Osteocyte (in vitro differentiated cells): ENCODE data around the gene SEL1L3. TPM values are rescaled to one million over a fixed set of nuclear protein-coding genes. Genes with fewer than 3 reads are reported as not detected.

Source experiments
- DNase-seq: peaks from one replicate; pipeline ENCODE4 v3.0.0; 2021; ENCODE audit warnings: mixed read lengths; ENCODE audit not compliant: unreplicated experiment; ENCODE audit errors: extremely low spot score
- H3K27ac Mint-ChIP-seq: one replicate; pipeline ENCODE4 v1.8.0; 2021; ENCODE audit warnings: mild to moderate bottlenecking, mixed read lengths; ENCODE audit not compliant: unreplicated experiment
- H3K27me3 Mint-ChIP-seq: one replicate; pipeline ENCODE4 v1.8.0; 2021; ENCODE audit warnings: mixed read lengths; ENCODE audit not compliant: unreplicated experiment
- H3K36me3 Mint-ChIP-seq: one replicate; pipeline ENCODE4 v1.8.0; 2021; ENCODE audit warnings: mixed read lengths; ENCODE audit not compliant: unreplicated experiment
- H3K4me1 Mint-ChIP-seq: one replicate; pipeline ENCODE4 v1.8.0; 2021; ENCODE audit warnings: mixed read lengths; ENCODE audit not compliant: unreplicated experiment
- H3K4me3 Mint-ChIP-seq: one replicate; pipeline ENCODE4 v1.8.0; 2021; ENCODE audit warnings: mild to moderate bottlenecking, moderate library complexity, mixed read lengths; ENCODE audit not compliant: unreplicated experiment
- H3K9me3 Mint-ChIP-seq: one replicate; pipeline ENCODE4 v1.8.0; 2021; ENCODE audit warnings: mixed read lengths; ENCODE audit not compliant: unreplicated experiment
- total RNA-seq: library from RNA; stranded (reverse); gene quantifications from 2 replicates; pipeline ENCODE4 v1.2.1, GENCODE V29; 2021
- TF ChIP-seq, protein P1 (sequence below): fragments of 200-600 bp; sonication (generic); IDR thresholded peaks from 2 replicates; pipeline ENCODE4 v1.5.0; 2021; ENCODE audit warnings: antibody characterized with exemption, mild to moderate bottlenecking, moderate library complexity

The SEL1L3 gene
- total RNA-seq, 1 donor from 2014 or later = 28.0 TPM

GRCh38 chr4:25725870-25726269 lies 136.9 kb downstream of the SEL1L3 start:
- no peak for DNase-seq
- peaks cover 6% of the 10 kb centered on the region for H3K27me3 Mint-ChIP-seq
- no peaks in the 10 kb centered on the region for H3K36me3 Mint-ChIP-seq
- TF ChIP-seq, protein P1, sequence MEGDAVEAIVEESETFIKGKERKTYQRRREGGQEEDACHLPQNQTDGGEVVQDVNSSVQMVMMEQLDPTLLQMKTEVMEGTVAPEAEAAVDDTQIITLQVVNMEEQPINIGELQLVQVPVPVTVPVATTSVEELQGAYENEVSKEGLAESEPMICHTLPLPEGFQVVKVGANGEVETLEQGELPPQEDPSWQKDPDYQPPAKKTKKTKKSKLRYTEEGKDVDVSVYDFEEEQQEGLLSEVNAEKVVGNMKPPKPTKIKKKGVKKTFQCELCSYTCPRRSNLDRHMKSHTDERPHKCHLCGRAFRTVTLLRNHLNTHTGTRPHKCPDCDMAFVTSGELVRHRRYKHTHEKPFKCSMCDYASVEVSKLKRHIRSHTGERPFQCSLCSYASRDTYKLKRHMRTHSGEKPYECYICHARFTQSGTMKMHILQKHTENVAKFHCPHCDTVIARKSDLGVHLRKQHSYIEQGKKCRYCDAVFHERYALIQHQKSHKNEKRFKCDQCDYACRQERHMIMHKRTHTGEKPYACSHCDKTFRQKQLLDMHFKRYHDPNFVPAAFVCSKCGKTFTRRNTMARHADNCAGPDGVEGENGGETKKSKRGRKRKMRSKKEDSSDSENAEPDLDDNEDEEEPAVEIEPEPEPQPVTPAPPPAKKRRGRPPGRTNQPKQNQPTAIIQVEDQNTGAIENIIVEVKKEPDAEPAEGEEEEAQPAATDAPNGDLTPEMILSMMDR = no peak
- H3K4me1 Mint-ChIP-seq = no peaks in the 10 kb centered on the region
- no peak overlapping the region for H3K27ac Mint-ChIP-seq
- no peak overlapping the region for H3K4me3 Mint-ChIP-seq
- no peaks in the 10 kb centered on the region for H3K9me3 Mint-ChIP-seq

GRCh38 chr4:25723409-25723808 lies 139.4 kb downstream of the SEL1L3 start:
- DNase-seq = no peak
- Mint-ChIP-seq H3K4me1 (no peaks in the 10 kb centered on the region), H3K27me3 (peaks cover 4% of the 10 kb centered on the region), H3K27ac (no peak overlapping the region), H3K9me3 (no peaks in the 10 kb centered on the region), H3K4me3 (no peak overlapping the region), H3K36me3 (no peaks in the 10 kb centered on the region)
- TF ChIP-seq, protein P1 = no peak

- TF ChIP-seq, protein P1 = no peak
- Mint-ChIP-seq H3K9me3 (no peaks in the 10 kb centered on the region), H3K4me3 (no peak overlapping the region), H3K4me1 (no peaks in the 10 kb centered on the region), H3K27ac (no peak overlapping the region), H3K27me3 (peaks cover 4% of the 10 kb centered on the region), H3K36me3 (no peaks in the 10 kb centered on the region)
- DNase-seq = no peak
These were observed 139.8 kb downstream of the SEL1L3 start for GRCh38 chr4:25722964-25723363.

- no peaks in the 10 kb centered on the region for H3K9me3 Mint-ChIP-seq
- no peaks in the 10 kb centered on the region for H3K27me3 Mint-ChIP-seq
- DNase-seq = no peak
- no peak overlapping the region for H3K4me3 Mint-ChIP-seq
- no peaks in the 10 kb centered on the region for H3K4me1 Mint-ChIP-seq
- H3K36me3 Mint-ChIP-seq = no peaks in the 10 kb centered on the region
- H3K27ac Mint-ChIP-seq = no peak overlapping the region
- TF ChIP-seq, protein P1 = no peak
These were observed 149.0 kb downstream of the SEL1L3 start for GRCh38 chr4:25713812-25714211.

- Mint-ChIP-seq H3K4me3 (no peak overlapping the region), H3K27me3 (no peaks in the 10 kb centered on the region), H3K36me3 (no peaks in the 10 kb centered on the region), H3K27ac (no peak overlapping the region), H3K9me3 (no peaks in the 10 kb centered on the region), H3K4me1 (no peaks in the 10 kb centered on the region)
- DNase-seq = no peak
- TF ChIP-seq, protein P1 = no peak
These were observed 150.2 kb downstream of the SEL1L3 start for GRCh38 chr4:25712611-25713010.
